OCI-LY7 (cell line): ENCODE measurements around the gene GRID1. TPM values are rescaled to one million over a fixed set of nuclear protein-coding genes. Genes with fewer than 3 reads are reported as not detected.

ENCODE experiments used
- BruUV-seq: library from RNA; stranded (reverse); fragments of 400-500 nt; replicated peaks from 2 replicates; lab custom pipeline; 2021; lab: Mats Ljungman, UMichigan
- CTCF ChIA-PET: fragments of 300-600 bp; sonication (Branson Sonifier 250); formaldehyde crosslinking; loops from one replicate; lab custom pipeline; 2022; ENCODE audit warnings: antibody characterized with exemption; ENCODE audit not compliant: unreplicated experiment; lab: Charles Lee
- POLR2A ChIA-PET: fragments of 300-600 bp; sonication (Branson Sonifier 250); formaldehyde crosslinking; loops from one replicate; lab custom pipeline; 2022; ENCODE audit warnings: antibody characterized with exemption; lab: Charles Lee
- DNase-seq: peaks from one replicate; pipeline ENCODE4 v3.0.0-alpha.2; 2015; ENCODE audit warnings: low spot score
- H2AFZ ChIP-seq: fragments of 200-600 bp; sonication (generic), shearing (Covaris generic); 2 replicates; pipeline ENCODE4 v1.6.1; 2014; ENCODE audit warnings: mild to moderate bottlenecking, antibody characterized with exemption, low read length, moderate library complexity
- H3K27ac ChIP-seq: fragments of 200-600 bp; sonication (generic); 2 replicates; pipeline ENCODE4 v1.5.1; 2014; ENCODE audit warnings: mixed run types, low read depth, mild to moderate bottlenecking, moderate library complexity, low read length, inconsistent platforms; ENCODE audit not compliant: poor library complexity, severe bottlenecking
- H3K36me3 ChIP-seq: fragments of 200-600 bp; sonication (generic); 2 replicates; pipeline ENCODE4 v1.6.1; 2014; ENCODE audit warnings: mild to moderate bottlenecking, antibody characterized with exemption, low read length, moderate library complexity, mixed read lengths; ENCODE audit not compliant: insufficient read depth
- H3K4me1 ChIP-seq: fragments of 200-600 bp; sonication (generic); 2 replicates; pipeline ENCODE4 v1.5.1; 2014; ENCODE audit warnings: mild to moderate bottlenecking, low read length; ENCODE audit not compliant: insufficient read depth, poor library complexity, severe bottlenecking
- H3K4me2 ChIP-seq: fragments of 200-600 bp; sonication (generic); 2 replicates; pipeline ENCODE4 v1.6.1; 2014; ENCODE audit warnings: mild to moderate bottlenecking, low read length
- H3K4me3 ChIP-seq: fragments of 200-600 bp; sonication (generic); 2 replicates; pipeline ENCODE4 v1.5.1; 2014; ENCODE audit warnings: mild to moderate bottlenecking, low read depth, low read length; ENCODE audit not compliant: poor library complexity, severe bottlenecking
- H3K79me2 ChIP-seq: fragments of 200-600 bp; sonication (generic); 2 replicates; pipeline ENCODE4 v1.6.1; 2016; ENCODE audit warnings: low read depth, mild to moderate bottlenecking, low read length, moderate library complexity, mixed read lengths; ENCODE audit not compliant: insufficient read depth
- H3K9me2 ChIP-seq: fragments of 200-600 bp; sonication (generic); 2 replicates; pipeline ENCODE4 v1.6.1; 2016; ENCODE audit warnings: mild to moderate bottlenecking, low read length, mixed read lengths; ENCODE audit not compliant: insufficient read depth
- H3K9me3 ChIP-seq: fragments of 200-600 bp; sonication (generic); 2 replicates; pipeline ENCODE4 v1.6.1; 2014; ENCODE audit warnings: mild to moderate bottlenecking, mixed run types, low read length, mixed read lengths
- H4K20me1 ChIP-seq: fragments of 200-600 bp; sonication (generic); 2 replicates; pipeline ENCODE4 v1.6.1; 2014; ENCODE audit warnings: mild to moderate bottlenecking, antibody characterized with exemption, low read length, moderate library complexity, mixed read lengths; ENCODE audit not compliant: insufficient read depth
- CTCF ChIP-seq: fragments of 200-600 bp; sonication (generic); conservative IDR thresholded peaks from 2 replicates; pipeline ENCODE4 v1.5.1; 2014; ENCODE audit warnings: mild to moderate bottlenecking, antibody characterized with exemption, low read length, moderate library complexity, mixed read lengths
- EZH2phosphoT487 ChIP-seq: fragments of 200-600 bp; sonication (generic); IDR thresholded peaks from 2 replicates; pipeline ENCODE4 v1.6.1; 2018; ENCODE audit warnings: low read depth, borderline replicate concordance, mild to moderate bottlenecking, mixed run types, antibody characterized with exemption, low read length, moderate library complexity, mixed read lengths
- intact Hi-C: fragments of 100-400 bp; cut with micrococcal nuclease; formaldehyde crosslinking; loops from one replicate; pipeline ENCODE4 v1.10.0; 2022; ENCODE audit not compliant: unreplicated experiment
- total RNA-seq, 2 experiments: library from RNA; depleted of rRNA in 1 of 2; stranded (reverse); fragments of >200 nt in 1 of 2; shearing (Covaris generic) in 1 of 2; gene quantifications; 2 replicates each; pipeline ENCODE4 v1.2.3, GENCODE V29; 2014 to 2022

GRID1 gene
- total RNA-seq, 2 experiments from 2014 or later, result 1.6 to 3.7 TPM

GRCh38 chr10:86117051-86117450 is 249.5 kb downstream of the GRID1 start:
- Histone ChIP-seq H3K9me3 (no peaks in the 10 kb centered on the region), H3K79me2 (no peaks in the 10 kb centered on the region), H3K4me3 (no peak overlapping the region), H3K27ac (no peak overlapping the region), H4K20me1 (no peaks in the 10 kb centered on the region), H3K4me1 (peaks cover 4% of the 10 kb centered on the region), H3K36me3 (no peaks in the 10 kb centered on the region), H3K4me2 (no peak overlapping the region), H2AFZ (no peak overlapping the region), H3K9me2 (no peaks in the 10 kb centered on the region)
- intact Hi-C loops, result no loop called here
- ChIA-PET CTCF (no interaction called here), POLR2A (no interaction called here)
- BruUV-seq, result no TSS peak
- TF ChIP-seq CTCF (no peak), EZH2phosphoT487 (no peak)
- no peak for DNase-seq

GRCh38 chr10:86113983-86114382 is 252.6 kb downstream of the GRID1 start:
- no peaks in the 10 kb centered on the region for H3K79me2 ChIP-seq
- H3K36me3 ChIP-seq, result no peaks in the 10 kb centered on the region
- TF ChIP-seq CTCF (no peak), EZH2phosphoT487 (no peak)
- ChIA-PET CTCF (no interaction called here), POLR2A (interaction anchor here (0.6 kb wide), 1 partner anchor 81 kb away, joined by 3 read pairs; no protein-coding TSS in a partner anchor)
- H3K9me3 ChIP-seq, result no peaks in the 10 kb centered on the region
- intact Hi-C loops, result no loop called here
- H3K4me1 ChIP-seq, result peaks cover 4% of the 10 kb centered on the region
- no TSS peak for BruUV-seq
- no peak overlapping the region for H3K27ac ChIP-seq
- no peak overlapping the region for H3K4me3 ChIP-seq
- no peak overlapping the region for H2AFZ ChIP-seq
- H3K4me2 ChIP-seq, result no peak overlapping the region
- no peak for DNase-seq
- H3K9me2 ChIP-seq, result no peaks in the 10 kb centered on the region
- no peaks in the 10 kb centered on the region for H4K20me1 ChIP-seq

- intact Hi-C loops, result no loop called here
Measured at GRCh38 chr10:86113501-86113900, 253.1 kb downstream of the GRID1 start.

More at GRCh38 chr10:86113501-86113900, 253.1 kb downstream of the GRID1 start:
- no peak overlapping the region for H3K27ac ChIP-seq
- no peak overlapping the region for H2AFZ ChIP-seq
- H3K4me2 ChIP-seq, result no peak overlapping the region
- no peaks in the 10 kb centered on the region for H3K36me3 ChIP-seq
- H3K79me2 ChIP-seq, result no peaks in the 10 kb centered on the region
- no peak for DNase-seq
- ChIA-PET CTCF (no interaction called here), POLR2A (interaction anchor here (0.5 to 0.9 kb wide), 3 partner anchors 21 to 659 kb away, joined by 3 to 5 read pairs (median 4); no protein-coding TSS in a partner anchor)
- peaks cover 4% of the 10 kb centered on the region for H3K4me1 ChIP-seq
- no peak for TF ChIP-seq CTCF
- TF ChIP-seq EZH2phosphoT487, result no peak
- H3K9me2 ChIP-seq, result no peaks in the 10 kb centered on the region
- no peaks in the 10 kb centered on the region for H4K20me1 ChIP-seq
- H3K9me3 ChIP-seq, result no peaks in the 10 kb centered on the region
- no TSS peak for BruUV-seq
- H3K4me3 ChIP-seq, result no peak overlapping the region
